Skeletal muscle cell (primary cell): Measurements from ENCODE around the gene KIF6.

Source experiments
- DNase-seq: peaks from one replicate; pipeline ENCODE4 v3.0.0-alpha.2; 2010; ENCODE audit warnings: low read depth
- H3K4me3 ChIP-seq: 2 replicates; pipeline ENCODE4 v1.5.1; 2011; ENCODE audit warnings: low read depth, mild to moderate bottlenecking, control low read depth, low read length, moderate library complexity

KIF6 gene

DNA sequence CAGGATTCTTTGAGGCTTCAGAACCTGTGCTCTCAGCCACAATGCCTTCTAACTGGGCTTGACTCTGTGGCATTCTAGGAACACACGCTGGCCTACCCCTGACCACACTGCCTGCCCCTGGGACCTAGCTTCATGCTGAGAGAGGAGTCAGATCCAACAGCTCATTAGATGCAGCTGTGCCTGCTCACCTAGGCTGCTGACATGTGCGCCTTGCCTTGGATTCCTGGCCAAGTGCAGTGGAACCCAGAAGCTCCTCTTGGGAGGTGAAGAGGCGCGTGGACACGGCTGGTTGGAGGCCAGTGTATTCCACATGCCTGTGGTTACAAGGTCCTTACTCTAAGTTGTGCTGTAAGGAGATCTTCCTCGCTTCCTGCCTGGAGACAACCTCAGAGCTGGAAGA, 378.0 kb downstream of the KIF6 start:
- no peak for DNase-seq
- no peak overlapping the region for H3K4me3 ChIP-seq

DNA sequence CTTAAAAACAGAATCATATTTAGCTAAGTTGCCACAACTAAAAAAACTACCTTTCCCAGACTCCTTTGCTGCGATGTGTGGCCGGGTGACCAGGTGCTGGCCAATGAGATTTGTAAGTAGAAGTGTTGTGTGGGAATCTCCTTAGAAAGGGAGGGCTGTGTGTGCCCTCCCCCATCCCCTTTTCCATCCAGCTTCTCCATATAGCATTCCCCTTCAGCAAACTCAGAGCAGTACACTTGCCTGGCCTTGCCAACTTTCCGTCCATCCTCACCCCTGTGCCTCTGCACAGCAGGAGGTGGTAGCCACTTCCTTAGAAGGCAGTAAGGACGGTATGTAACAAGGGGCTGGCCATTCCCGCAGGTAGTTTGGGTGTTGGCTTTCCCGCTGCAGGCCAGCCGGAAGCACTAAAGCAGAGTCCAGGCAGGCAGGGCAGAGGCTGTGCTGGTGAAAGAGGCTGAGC, 380.4 kb downstream of the KIF6 start:
- no peak for DNase-seq
- no peak overlapping the region for H3K4me3 ChIP-seq

DNA sequence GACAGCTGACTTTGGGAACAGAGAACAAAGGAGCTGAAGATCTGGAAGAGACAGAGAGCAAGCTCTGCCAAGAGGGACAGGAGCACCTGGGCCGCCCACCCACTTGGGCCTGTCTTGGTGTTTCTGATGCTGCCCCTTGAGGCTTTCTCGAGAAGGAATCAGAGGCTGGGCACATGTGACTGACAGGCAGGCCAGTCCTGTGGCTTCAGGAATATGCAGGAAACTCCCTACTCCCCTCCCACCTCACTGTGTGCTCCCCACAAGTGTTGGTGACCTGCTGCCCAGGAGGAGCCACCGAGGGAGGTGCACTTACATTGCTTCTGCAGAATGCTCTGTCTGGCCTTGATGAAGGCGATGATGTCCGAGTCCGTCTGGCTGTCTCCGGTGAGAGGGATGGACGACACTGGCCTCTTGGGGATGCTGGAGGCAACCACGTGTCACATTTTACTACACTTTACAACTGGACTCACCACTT, 381.8 kb downstream of the KIF6 start:
- no peak for DNase-seq

DNA sequence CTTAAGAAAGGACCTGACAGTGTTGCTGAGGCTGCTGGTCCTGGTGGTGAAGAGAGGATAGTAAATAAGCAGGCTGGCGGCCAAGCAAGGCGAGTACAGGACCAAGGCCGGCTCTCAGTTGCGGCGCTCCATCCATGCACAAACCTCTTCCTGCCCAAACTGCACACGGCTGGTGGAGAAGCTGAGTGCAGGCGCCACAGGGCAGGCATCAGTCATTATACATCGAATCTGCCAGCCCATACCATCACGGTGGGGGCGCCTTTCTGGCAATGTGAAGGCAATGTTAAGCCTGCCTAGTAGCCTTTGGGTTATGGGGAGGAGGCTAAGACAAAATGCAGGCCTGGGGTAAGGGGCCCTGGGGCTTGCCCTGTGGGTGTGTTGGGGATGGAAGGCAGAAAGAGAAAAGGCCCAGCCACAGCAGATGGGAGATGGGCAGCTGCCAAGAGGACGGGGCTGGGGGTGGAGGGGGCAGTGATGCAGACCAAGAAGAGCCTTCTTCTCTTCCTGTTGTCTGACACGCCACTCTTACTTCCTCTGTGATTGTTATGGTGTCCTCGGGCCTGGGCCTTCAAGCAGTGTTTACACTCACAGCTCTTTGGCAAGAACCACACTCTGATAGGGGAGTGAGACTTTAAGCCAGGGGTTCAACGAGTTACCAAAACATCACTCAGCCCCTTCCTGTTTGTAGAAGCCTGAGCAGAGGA, 382.4 kb downstream of the KIF6 start:
- no peak for DNase-seq
- no peak overlapping the region for H3K4me3 ChIP-seq

More for the DNA sequence above, 381.8 kb downstream of the KIF6 start:
- H3K4me3 ChIP-seq: no peak overlapping the region

DNA sequence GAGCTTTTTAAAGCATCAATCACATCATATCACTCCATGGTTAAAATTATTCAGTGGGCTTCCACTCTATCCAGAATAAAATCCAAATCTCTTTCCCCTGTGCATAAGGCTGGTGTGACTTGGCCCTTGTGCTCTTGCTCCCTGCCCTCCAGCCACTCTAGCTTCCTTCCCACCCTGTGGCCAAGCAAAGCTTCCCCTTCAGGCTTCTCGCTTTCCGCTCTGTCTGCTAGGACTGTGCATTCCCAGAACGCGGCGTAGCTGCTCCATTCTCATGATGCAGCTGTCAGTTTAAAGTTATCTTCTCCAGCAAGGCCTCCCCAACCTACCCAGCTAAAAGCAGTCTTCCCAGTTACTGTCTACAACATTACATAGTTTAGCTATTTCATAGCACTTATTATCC, 383.3 kb downstream of the KIF6 start:
- no peak for DNase-seq
- H3K4me3 ChIP-seq: no peak overlapping the region

DNA sequence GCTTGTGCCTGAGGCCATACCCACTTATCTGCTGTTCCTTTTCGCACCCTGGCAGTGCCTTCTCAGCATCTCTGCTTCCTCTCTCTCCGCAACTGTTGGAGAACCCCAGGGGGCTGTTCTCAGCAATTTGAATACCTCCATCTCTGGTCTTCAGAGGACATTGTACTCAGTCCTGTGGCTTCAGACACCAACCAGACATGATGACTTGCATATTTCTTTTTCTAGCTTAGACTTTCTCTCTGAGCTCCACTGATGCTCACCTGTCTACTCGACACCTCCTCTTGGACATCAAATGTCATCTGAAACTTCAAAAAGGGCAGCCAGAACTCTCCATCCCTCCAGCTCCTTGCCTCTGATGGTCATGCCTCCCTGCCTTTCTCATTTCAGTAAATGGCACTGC, 383.9 kb downstream of the KIF6 start:
- H3K4me3 ChIP-seq: no peak overlapping the region
- no peak for DNase-seq

DNA sequence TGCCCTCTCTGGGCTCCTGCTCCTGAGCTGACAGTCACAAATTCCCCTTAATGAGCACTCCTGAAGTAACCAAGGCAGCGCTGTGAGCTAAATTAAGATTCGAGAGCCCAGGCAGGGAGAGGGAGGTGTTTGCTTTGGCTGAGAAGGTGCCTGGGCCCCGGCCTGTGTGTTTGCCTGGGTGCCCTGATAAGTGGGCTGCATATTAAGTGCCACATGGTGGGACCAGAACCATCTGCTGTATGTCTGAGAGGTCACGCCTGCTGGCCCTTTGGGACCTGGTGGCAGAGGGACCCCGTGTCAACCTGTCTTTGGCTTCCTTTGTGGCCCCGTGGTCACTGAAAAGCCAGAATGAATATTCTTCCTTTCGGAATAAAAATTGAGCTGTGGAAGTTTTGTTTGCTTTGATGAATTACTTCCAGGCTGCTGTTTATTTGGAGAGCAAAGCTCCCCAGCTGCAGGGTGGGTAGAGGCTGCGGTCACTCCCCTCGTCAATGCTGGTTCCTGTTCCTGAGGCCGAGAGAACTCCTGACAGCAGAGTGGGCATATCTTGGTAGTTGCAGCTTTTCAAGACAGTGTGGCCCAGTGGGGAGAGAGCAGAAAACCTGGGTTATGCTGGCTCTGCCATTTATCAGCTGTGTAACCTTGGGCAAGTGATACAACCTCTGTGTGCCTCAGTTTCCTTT, 385.2 kb downstream of the KIF6 start:
- DNase-seq: no peak
- H3K4me3 ChIP-seq: no peak overlapping the region

DNA sequence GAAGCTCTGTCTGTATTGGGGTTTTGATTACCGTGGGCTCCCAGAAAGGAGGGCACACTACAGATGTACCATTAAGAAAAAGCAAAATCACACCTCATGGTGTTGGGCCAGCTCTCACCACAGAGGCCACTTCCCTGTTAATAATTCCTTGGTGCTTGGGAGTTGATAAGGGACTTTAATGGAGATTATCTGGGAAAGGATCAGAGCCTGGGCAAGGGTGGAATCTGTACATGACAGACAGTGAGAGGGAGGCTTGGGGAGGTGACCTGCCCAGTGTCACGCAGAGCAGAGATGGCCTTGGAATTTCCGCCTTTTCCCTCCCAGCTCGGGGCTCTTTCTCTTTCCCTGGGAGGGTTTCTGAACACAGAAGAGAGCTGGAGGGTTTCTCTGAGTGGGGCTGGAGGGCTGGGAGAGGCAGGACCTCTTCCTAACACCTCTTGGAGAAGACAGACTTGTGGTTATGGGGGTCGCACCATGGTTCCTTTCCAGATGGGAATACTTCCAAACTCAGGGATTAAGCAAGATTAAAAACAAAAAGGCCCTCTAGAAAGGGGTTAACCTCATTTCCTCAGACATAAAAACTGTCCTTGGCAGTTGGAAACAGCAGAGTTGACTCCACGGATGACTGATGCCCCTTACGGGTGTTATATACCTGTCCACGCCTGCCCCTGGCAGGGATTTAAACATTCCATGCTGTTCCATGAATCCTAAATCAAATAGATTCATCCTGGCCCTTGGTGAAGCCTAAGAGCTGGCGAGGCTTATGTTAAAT, 385.9 kb downstream of the KIF6 start:
- H3K4me3 ChIP-seq: no peak overlapping the region

DNA sequence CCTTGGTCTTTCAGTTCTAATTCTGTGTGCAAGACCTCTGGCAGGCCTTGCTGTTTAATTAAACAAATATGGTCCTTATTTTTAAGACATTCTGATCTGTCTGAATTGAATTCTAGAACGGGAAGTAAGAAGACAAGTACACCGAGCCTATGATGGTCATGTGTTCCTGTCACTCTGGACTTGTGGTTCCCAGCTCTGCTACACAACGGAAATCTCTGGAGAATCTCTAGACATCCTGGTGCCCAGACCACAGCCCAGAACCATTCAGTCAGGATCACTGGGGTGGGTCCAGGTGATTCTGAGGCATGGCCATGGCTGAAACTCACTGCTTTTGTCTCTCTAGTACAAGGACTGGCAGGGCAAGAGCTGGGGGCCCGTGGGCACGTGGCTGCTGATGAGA, 386.8 kb downstream of the KIF6 start:
- H3K4me3 ChIP-seq: no peak overlapping the region
- DNase-seq: no peak

More for the DNA sequence above, 385.9 kb downstream of the KIF6 start:
- DNase-seq: no peak

DNA sequence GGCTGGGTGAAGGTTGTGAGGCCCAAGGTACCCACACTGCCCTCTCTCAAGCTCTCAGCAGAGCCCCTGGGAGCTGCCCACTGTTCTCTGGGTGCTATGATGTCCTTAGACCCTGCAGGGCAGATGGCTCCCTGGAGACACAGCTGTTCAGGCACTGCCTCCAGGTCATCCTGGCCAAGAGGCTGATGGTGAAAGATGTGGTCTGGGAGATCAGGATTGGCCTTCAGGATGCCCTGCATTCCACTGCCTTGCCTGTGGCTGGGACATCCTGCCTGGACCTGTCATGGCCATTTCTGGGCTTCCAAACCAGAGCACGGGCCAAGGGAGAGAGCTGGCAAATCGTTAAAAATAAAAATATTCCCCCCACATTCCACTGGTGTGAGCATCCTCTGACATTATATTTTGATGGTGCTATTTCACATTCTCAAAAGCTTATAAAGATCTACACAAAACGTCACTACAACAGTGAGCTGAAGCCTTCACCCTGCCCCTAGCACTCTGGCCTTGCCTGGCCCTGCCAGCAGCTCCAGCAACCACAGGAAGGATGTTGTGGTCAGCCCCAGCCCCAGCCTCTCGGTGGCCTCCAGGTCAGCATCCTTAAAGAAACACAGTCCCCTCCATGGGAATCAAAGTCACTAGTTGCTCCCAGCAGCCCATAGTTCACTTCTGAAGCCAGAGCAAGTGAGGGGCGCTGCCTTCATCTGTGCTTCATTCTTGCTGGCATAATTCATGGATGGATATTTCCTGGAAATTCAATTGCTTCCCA, 389.2 kb downstream of the KIF6 start:
- H3K4me3 ChIP-seq: no peak overlapping the region
- no peak for DNase-seq

DNA sequence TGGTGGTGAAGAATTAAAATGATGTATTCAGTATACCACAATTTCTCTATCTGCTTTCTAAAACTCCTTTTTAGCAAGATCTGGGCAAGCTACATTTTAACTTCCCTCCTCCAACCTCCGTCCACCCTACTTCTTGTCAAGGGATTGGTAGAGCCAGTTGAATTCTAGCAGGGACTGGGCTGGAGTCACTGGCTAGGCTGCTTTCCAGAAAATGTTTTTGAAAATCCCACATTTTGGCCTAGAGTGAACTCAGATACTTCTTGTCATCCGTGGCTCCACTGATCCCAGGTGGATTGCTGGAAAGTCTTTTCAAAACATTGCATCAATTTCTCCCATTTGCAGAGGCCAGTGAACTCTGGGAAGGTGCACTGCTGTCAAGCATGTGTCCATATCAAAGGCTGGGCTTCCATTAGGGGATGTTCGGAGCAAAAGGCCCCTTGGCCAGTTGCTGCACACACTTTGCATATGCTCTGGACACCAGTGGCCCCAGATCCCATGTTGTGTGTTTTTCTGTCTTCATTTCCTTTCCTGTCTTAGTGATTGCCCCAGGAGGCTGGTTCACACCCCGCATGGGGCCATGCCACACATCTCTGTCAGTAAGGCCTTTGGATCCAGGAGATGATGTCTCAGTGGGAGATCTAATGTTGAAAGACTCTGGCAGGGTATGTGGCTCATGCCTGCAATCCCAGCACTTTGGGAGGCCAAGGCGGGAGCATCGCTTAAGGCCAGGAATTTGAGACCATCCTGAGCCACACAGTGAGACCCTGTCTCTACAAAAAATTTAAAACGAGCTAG, 391.4 kb downstream of the KIF6 start:
- no peak for DNase-seq

DNA sequence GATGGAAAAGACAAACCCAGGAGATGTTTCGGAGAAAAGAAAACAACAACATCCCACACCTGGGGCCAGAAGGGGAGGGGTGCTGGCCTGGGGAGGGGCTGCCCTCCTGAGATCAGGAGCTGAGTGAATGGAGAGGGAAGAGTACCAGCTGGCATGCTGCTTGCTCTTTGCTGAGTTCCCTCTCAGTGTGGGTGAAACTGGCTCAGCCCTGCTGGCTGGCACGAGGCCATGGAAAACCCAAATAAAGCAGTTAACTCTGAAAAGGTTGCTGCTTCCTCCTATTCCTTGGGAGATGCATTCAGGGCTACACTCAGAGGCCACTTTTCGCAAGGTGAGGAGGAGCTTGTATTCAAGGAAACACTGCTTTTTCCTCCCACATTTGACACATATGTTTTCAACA, 394.7 kb downstream of the KIF6 start:
- DNase-seq: no peak
- no peak overlapping the region for H3K4me3 ChIP-seq

More for the DNA sequence above, 391.4 kb downstream of the KIF6 start:
- H3K4me3 ChIP-seq: no peak overlapping the region

DNA sequence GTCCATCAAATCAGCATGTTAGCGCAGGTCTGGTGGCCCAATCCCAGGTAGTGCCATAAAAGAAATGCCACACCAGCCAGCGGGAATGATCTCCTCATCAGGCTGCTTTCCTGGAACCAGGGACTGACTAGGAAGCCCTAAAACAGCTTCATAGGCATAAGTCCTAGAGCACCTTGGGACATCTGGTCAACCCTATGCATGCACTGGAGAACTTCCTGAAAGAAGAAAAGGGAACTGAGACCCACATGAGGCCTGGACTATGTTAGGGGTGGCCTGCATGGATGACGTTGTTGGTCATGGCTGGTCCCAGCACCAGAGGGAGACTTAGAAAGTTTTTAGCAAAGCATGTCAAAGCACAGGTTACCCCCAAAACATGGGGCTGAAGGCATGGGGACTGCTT, 395.2 kb downstream of the KIF6 start:
- DNase-seq: no peak
- H3K4me3 ChIP-seq: no peak overlapping the region

DNA sequence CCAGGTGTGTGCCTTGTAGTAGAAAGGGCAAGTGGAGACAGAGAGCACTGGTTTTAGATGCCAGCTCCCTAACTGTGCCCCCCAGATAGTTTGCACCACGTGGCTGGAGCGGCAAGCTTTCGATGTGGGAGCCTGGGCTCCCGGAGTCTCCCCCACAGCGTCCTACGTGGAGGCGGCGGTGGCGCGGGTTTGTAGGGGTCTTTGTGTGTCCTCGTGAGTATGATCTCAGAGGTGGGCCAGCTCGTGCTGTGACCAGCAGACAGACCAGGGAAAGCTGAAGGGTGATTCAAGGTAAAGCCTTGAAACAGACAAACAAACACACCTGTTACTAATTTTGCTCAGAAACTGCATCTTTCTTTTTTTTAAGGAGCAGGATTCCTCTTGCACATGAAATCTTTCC, 397.1 kb downstream of the KIF6 start:
- H3K4me3 ChIP-seq: no peak overlapping the region
- no peak for DNase-seq

DNA sequence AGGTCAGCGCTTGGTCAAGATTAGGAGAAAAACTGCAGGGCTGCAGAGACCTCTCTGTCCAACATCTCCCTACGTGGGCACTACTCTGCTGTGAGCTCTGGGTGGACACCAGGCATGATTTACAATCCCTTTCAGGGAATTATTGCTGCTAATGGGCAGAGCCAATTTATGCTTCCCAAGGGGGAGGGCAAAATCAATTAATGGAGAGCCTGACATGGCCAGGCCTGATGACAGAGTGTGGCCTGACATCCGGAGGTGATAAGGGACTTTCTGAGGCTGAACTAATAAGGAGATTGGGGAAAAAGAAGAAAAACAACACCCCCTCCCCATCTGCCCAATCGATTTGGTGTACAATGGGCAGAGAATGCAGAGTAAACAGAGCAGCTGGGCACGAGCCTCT, 397.7 kb downstream of the KIF6 start:
- DNase-seq: no peak
- H3K4me3 ChIP-seq: no peak overlapping the region

DNA sequence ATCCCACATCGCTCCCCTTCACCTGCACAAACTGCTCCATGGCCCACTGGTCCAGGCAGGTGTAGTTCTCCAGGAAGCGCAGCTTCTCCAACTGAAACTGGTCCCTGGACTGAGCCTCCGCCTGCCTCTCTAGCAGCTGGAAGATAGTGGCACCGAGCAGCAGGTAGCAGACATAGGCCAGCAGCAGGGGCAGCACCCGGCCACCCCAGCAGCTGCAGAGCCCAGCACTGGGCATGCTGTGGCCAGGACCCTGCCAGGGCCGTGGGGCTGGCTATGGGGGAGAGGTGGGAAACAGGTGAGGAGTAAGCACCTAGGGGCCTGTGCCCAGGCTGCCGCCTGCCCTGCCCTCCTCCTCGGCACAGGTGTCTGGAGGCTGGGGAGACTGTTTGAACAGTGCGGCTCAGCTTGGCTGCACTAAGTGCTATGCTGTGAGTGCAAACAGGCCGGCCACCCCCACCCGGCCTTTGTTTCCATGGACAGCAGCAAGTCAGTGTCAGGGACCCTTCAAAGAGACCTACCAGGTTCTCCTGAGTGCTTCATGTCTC, 402.8 kb downstream of the KIF6 start, which contains the start of gene KCNK16:
Gene KCNK16 (minus strand): TSS at position 397 of the 545 bp plus-strand sequence. CDS start 162 bp downstream, at position 235.
- DNase-seq: no peak
- no peak within 1 kb of the TSS for H3K4me3 ChIP-seq

DNA sequence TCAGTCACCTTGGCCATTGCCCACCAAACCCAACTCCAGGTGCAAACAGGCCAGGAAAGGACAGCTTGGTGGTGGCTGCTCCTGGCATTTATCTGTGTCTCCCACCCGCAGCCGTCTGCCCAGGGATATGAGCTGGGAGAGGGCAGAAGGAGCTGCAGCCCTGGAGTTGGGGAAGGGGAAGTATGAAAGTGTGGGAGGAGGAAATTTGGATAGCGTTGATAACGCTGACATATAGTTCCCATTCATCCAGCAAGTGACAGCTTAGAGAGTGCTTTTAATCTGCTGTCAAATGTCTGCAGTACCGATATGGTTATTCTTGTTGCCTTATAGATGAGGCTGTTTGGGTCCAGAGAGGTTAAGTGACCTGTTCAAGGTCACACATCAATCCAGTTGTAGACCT, 403.4 kb downstream of the KIF6 start:
- H3K4me3 ChIP-seq: no peak overlapping the region
- no peak for DNase-seq

DNA sequence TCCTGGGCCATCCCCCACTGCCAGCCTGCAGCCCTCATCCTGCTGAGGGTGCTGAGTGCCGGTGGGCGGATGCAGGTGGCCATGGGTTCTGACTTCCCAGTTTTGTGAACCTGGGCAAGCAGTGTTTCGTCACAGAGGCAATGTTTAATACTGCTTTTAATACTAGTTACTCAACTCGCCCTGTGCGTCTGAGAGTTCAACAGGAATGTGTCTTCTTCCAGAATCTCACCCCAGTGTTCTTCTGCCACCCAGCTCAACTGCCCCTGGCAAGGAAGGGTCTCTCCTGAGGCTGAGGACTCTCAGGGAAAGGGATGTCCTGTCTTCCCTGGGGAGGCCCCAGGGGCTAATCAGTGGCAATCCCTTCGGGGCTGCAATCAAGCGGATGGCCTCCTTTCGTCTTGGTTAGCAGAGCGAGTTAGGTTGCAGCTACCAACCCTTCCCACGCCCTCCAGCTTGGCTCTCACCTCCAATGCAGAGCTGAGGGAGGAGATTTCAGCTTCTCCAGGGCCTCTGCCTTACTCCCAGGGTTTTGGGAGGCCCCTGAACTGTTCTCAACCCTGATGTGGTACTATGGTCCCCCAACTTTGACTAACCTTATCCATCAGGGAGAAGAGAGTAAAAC, 404.7 kb downstream of the KIF6 start:
- no peak for DNase-seq

More for the DNA sequence above, 404.7 kb downstream of the KIF6 start:
- H3K4me3 ChIP-seq: no peak overlapping the region
